Measurements from ENCODE around the gene POLN.

The POLN gene

GRCh38 chr4:2241410-2242353 lies at the start of gene POLN, which contains the start of gene HAUS3:
Gene POLN, minus strand, starts transcription at chr4:2242121. Its CDS starts 12,890 bp downstream, at chr4:2229231.
Gene HAUS3, minus strand, starts transcription at chr4:2242121. Its CDS starts 1,175 bp downstream, at chr4:2240946.
- no peak for TF ChIP-seq CTCF (conservative IDR thresholded peaks at IDR 0.05)
- peak within 1 kb of the TSS; percentile 85 for H3K27ac ChIP-seq

GRCh38 chr4:2290974-2291704 lies 49.2 kb upstream of the POLN start:
- H3K27ac ChIP-seq: no peak overlapping the region
- TF ChIP-seq CTCF (conservative IDR thresholded peaks at IDR 0.05): no peak

- no peak for TF ChIP-seq CTCF (conservative IDR thresholded peaks at IDR 0.05)
- no peak overlapping the region for H3K27ac ChIP-seq
Measured at GRCh38 chr4:2290488-2290887, 48.6 kb upstream of the POLN start.

GRCh38 chr4:2289955-2290333 lies 48.0 kb upstream of the POLN start:
- no peak overlapping the region for H3K27ac ChIP-seq
- TF ChIP-seq CTCF (conservative IDR thresholded peaks at IDR 0.05): no peak

- no peak overlapping the region for H3K27ac ChIP-seq
- TF ChIP-seq CTCF (conservative IDR thresholded peaks at IDR 0.05): no peak
Measured at GRCh38 chr4:2289311-2289954, 47.5 kb upstream of the POLN start.

GRCh38 chr4:2288051-2288541 lies 46.2 kb upstream of the POLN start:
- no peak overlapping the region for H3K27ac ChIP-seq
- TF ChIP-seq CTCF (conservative IDR thresholded peaks at IDR 0.05): no peak

GRCh38 chr4:2287594-2287915 lies 45.6 kb upstream of the POLN start:
- TF ChIP-seq CTCF (conservative IDR thresholded peaks at IDR 0.05): no peak
- H3K27ac ChIP-seq: 0 out of 2 replicates have a peak overlapping the region, but pooled peaks have one; percentile 22
